ENCODE measurements around the gene SLC6A18.

- TF ChIP-seq CTCF (IDR thresholded peaks at IDR 0.05) (no peak), POLR2A (IDR thresholded peaks at IDR 0.05) (no peak)
Measured at GRCh38 chr5:1249366-1250280, 24.4 kb downstream of the SLC6A18 start.

Measured in thyroid gland (tissue), 4 donors.